Measurements from ENCODE around the gene TPSAB1.

The TPSAB1 gene

DNA sequence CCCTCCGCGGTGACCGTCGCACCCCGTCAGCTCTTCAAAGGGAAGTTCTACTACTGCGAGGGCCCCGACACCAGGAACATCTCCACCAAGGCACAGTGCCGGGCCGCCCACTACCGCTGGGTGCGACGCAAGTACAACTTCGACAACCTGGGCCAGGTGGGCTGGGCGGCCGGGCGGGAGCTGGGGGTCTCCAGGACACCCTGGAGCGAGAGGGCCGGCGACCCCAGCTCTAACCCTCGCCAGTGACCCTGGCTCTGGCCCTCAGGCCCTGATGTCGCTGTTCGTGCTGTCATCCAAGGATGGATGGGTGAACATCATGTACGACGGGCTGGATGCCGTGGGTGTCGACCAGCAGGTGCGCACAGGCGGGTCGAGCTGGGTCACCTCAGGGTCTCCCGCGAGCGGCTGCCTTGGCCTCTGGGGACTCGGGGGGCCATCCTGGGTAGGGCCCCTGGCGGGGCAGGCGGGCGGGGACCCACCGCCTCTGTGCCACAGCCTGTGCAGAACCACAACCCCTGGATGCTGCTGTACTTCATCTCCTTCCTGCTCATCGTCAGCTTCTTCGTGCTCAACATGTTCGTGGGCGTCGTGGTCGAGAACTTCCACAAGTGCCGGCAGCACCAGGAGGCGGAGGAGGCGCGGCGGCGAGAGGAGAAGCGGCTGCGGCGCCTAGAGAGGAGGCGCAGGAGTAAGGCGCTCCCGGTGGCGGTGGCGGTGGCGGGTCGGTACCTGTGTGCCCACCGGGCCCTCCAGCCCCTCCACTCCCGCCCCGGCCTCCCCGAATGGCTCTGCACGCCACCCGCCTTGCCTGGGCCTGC is 28.8 kb upstream of the TPSAB1 start:
- DNase-seq = no peak

DNA sequence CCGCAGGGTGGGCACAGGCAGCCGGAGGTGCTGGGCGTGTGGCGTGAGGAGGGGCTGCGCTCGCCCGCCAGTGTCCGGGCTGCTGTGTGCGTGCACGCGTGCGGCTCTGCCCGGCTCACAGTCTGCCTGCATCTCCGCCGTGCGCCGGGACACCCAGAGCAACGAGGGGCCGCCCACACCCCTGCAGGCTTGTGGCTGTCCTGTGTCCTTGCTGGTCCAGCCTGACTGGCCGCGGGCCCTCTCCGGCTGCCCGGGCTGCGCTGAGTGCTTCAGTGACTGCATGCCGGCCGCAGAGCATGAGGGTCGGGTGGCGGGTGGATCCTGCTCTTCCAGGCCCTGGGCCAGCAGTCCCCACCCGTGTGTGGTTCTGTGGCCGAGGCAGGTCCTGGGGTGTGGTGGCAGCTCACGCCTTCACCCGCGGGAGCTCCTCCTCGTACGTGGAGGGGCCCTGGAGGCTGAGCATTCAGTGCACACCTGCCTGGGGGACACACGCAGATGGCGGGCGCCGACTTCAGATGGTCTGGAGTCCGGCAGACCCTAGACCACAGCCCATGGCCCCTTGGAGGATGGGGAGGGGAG is 27.8 kb upstream of the TPSAB1 start:
- no peak for DNase-seq

DNA sequence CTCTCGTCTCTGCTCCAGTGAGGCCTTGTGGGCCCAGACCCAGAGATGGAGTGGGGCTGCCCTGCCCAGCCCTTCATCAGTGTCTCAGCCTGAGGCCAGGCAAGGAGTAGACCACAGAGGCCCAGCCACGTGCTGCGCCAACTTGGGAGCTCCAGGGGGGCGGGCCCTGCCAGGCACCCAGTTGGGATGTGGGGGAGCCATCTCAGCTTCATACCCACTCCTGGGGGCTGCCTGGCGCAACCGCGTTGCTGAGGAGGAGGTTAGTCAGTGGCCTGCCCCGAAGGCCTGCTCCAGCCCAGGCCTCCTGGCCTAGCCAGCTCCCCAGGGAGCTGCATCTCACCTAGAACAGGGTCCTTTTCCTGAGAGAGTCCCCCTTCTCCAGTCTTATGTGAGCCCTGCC is 27.3 kb upstream of the TPSAB1 start:
- no peak for DNase-seq

DNA sequence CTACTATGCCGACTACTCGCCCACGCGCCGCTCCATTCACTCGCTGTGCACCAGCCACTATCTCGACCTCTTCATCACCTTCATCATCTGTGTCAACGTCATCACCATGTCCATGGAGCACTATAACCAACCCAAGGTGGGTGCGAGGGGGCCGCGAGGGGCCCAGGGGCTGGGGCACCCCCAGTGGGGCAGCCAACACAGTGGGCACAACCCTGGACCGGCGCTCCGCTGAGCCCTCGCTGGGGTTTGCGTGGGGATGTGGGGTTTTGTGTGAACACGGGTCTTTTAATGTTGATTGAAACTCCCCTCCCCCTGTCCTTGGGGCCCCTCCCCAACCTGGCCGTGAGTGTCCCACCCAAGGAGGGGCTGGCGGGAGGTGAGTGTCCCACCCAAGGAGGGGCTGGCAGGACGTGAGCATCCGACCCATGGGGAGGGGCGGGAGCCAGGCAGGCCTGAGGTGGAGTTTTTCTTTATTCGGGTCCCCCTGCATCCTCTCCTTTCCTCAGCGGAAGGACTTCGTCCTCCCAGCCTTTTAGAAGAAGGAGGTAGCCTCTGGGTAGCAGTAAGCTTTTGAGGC is 26.6 kb upstream of the TPSAB1 start:
- DNase-seq = no peak

DNA sequence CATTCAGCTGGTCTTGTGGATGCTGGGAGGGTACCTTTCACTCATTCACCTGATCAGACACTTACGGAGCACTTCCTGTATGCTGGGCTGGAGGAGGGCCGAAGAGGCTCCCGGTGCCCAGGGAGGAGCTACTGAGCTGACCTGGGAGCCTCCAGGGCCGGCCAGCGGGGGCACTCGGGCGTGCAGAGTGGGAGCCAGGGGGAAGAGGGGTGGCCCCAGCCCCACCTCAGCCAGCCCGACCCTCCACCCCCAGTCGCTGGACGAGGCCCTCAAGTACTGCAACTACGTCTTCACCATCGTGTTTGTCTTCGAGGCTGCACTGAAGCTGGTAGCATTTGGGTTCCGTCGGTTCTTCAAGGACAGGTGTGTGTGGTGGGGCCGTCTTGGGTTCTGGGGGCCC is 25.8 kb upstream of the TPSAB1 start:
- DNase-seq = no peak

DNA sequence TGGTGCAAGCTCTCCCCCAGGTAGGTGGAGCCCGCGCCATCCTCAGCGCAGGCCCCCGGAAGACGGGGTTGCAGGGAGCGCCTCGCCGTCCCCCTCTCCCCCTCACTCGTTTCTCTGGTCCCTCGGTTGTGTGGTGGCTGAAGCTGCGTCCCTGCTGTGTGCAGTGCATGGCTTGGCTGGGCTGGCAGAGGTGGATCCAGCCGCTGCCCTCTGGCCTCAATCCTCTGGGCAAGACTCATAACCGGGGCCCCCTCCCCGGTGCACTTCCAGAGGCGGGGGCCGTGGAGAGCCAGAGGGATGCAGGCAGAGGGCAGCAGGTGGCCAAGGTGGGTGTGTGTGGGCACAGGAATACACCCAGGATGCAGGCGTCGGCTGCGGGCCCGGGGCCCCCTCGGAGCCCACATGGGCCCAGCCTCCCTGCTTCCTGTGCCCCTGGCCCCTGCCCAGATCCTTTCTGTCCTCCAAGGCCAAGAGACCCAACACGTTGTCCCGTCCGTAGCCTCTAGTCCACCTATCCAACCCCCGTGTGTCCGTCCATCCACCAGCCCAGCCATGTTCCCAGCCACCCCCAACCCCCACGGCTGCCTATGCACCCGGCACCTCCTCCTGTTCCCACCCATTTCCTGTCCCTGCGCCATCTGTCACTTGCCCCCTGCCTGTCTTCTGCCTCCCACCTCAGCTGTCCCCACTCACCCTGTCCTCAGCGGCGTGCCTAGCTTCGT is 24.8 kb upstream of the TPSAB1 start:
- no peak for DNase-seq

DNA sequence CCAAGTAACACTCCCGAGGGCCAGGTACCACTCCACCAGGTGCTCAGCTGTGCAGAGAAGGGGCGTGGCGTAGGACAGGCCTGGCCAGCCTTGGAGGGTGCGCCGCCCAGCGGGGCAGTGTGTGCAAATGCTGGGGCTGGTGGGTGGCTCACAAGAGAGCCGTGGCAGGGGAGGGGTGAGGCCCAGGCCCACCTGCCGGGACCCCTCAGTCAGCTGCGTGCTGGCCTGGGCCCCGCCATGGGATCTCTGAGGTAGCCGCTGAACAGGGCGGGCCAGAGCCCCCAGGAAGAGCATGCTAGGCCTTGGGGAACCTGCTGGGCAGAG is 24.2 kb upstream of the TPSAB1 start:
- no peak for DNase-seq

DNA sequence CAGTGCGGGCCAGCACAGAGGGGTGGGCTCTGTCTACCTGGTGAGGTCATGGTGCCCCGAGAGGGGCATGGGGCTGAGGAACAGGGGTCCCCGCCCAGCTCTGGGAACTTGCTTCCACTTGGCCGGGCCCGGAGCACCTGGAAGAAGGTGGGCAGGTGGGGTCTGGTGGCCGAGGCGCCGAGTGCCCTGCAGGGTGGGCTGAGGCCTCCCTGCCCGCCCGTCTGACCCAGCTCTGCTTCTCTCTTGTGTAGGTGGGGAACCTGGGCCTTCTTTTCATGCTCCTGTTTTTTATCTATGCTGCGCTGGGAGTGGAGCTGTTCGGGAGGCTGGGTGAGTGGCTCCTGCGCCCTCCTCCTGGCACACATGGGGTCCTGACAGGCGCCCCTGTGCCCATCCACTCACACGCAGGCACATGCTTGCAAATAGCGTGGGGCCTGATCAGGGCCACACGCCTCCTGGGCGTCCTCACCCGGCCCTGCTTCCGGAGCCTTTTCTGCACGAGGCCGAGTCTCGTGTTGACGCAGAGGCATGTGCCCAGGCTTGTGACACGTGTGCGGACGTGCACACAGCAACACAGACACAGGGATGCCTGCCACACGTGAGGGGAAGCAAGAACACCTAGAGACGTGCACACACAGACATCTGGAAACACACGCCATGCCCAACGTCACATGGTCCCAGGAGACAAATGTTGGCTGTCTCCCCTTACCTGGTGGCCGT is 23.7 kb upstream of the TPSAB1 start:
- DNase-seq = no peak

DNA sequence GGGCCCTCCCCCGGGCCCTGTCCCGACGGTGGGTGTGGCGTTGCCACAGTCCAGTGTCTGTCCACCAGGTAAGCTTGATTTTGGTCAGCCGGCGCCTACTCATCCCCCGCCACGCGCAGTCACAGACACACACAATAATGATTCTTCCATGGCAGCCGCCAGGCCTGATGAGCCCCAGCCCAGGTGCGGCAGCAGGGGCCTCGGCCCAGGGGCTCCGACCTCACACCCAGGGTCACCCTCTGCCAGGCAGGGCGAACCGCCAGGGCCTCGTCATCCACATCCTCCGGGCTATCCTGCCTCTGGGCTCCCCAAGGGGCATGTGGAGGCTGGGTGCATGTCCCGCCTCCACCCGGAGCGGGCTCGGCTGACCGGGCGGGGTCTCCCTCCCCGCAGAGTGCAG is 23.0 kb upstream of the TPSAB1 start:
- no peak for DNase-seq

DNA sequence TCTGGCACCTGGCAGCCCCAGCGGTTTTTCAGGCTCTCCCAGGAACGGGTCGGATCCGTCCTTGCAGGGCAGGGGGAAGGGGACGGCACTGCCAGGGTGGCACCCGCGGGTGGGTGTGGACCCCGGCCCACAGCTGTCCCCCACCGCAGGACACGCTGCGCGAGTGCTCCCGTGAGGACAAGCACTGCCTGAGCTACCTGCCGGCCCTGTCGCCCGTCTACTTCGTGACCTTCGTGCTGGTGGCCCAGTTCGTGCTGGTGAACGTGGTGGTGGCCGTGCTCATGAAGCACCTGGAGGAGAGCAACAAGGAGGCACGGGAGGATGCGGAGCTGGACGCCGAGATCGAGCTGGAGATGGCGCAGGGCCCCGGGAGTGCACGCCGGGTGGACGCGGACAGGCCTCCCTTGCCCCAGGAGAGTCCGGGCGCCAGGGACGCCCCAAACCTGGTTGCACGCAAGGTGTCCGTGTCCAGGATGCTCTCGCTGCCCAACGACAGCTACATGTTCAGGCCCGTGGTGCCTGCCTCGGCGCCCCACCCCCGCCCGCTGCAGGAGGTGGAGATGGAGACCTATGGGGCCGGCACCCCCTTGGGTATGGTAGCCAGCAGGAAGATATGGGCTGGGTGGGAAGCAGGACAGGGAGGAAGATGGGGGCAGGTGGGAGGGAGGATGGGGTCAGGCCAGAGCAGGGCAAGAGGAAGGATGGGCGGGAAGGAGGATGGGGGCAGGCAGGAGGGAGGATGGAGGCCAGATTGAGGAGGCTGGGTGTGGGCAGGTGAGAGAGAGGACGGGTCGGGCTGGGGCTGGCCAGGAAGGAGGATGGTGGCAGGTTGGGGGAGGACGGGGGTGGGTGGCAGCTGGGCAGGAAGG is 22.2 kb upstream of the TPSAB1 start:
- DNase-seq = no peak

DNA sequence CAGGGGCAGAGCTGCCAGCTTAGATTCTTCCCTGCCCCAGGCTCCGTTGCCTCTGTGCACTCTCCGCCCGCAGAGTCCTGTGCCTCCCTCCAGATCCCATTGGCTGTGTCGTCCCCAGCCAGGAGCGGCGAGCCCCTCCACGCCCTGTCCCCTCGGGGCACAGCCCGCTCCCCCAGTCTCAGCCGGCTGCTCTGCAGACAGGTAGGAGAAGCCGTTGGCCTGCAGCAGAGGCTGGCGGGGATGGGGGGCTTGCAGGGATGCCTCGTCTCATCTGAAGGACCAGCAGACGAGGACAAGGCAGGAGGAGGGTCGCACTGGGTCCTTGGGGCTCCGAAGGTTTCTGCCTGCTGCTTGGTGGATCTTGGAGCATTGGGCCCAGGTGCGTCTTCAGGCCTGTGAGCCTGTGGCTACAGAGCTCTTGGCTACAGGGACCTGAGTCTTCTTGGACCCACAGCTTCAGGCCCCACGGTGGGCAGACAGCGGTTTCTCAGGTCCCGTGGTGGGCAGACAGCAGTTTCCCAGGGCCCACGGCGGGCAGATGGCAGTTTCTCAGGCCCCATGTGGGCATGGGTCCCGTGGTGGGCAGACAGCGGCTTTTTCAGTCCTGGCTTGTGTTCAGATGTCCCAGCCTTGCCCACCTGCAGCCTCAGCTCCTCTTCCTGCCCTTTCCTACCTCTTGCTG is 21.4 kb upstream of the TPSAB1 start:
- no peak for DNase-seq

DNA sequence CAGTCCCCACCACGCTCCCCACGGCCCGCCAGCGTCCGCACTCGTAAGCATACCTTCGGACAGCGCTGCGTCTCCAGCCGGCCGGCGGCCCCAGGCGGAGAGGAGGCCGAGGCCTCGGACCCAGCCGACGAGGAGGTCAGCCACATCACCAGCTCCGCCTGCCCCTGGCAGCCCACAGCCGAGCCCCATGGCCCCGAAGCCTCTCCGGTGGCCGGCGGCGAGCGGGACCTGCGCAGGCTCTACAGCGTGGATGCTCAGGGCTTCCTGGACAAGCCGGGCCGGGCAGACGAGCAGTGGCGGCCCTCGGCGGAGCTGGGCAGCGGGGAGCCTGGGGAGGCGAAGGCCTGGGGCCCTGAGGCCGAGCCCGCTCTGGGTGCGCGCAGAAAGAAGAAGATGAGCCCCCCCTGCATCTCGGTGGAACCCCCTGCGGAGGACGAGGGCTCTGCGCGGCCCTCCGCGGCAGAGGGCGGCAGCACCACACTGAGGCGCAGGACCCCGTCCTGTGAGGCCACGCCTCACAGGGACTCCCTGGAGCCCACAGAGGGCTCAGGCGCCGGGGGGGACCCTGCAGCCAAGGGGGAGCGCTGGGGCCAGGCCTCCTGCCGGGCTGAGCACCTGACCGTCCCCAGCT is 20.3 kb upstream of the TPSAB1 start:
- no peak for DNase-seq

DNA sequence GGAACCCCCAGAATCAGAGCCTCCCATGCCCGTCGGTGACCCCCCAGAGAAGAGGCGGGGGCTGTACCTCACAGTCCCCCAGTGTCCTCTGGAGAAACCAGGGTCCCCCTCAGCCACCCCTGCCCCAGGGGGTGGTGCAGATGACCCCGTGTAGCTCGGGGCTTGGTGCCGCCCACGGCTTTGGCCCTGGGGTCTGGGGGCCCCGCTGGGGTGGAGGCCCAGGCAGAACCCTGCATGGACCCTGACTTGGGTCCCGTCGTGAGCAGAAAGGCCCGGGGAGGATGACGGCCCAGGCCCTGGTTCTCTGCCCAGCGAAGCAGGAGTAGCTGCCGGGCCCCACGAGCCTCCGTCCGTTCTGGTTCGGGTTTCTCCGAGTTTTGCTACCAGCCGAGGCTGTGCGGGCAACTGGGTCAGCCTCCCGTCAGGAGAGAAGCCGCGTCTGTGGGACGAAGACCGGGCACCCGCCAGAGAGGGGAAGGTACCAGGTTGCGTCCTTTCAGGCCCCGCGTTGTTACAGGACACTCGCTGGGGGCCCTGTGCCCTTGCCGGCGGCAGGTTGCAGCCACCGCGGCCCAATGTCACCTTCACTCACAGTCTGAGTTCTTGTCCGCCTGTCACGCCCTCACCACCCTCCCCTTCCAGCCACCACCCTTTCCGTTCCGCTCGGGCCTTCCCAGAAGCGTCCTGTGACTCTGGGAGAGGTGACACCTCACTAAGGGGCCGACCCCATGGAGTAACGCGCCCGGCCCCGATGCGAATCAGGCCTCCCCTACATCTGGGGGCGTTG is 19.5 kb upstream of the TPSAB1 start:
- no peak for DNase-seq

DNA sequence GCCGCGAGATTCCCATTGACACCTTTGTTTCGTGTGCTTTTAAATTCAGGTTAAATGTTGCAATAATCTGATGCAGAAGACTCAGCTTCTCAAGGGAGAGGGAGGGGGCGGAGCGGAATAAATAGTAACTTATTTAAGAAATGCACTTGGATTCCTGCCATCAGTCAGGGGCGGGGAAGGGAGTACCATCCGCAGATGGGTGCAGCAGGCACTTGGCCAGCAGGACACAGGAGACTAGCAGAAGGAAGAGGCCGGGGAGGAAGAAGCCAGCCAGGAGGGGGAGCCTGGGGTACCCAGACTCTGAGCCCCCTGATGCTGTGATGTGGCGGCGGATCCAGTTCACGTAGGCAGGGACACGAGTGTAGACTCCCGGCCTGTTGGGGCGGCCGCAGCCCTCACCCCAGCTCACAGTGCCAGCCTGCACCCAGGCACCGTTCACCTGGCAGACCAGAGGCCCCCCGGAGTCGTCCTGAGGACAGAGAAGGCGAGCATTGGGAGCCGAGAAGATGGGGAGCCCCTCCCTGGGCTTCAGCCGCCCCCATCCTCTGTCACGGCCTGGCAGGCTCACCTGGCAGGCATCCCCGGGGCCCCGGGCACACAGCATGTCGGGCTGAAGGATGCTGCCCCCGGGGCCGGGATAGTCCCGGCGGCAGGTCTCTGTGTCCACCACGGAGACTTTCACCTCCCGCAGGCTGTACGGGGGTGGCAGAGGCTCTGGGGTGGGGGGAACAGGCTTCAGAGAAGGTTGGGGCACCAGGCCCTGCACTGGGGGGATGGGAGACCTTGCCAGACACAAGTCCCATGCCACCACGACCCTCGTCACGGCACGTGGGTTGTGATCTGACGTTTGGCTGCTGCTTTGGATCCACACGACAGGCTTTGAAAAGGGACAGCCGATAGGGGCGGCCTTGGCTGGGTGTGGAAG is 18.6 kb upstream of the TPSAB1 start:
- DNase-seq = no peak

DNA sequence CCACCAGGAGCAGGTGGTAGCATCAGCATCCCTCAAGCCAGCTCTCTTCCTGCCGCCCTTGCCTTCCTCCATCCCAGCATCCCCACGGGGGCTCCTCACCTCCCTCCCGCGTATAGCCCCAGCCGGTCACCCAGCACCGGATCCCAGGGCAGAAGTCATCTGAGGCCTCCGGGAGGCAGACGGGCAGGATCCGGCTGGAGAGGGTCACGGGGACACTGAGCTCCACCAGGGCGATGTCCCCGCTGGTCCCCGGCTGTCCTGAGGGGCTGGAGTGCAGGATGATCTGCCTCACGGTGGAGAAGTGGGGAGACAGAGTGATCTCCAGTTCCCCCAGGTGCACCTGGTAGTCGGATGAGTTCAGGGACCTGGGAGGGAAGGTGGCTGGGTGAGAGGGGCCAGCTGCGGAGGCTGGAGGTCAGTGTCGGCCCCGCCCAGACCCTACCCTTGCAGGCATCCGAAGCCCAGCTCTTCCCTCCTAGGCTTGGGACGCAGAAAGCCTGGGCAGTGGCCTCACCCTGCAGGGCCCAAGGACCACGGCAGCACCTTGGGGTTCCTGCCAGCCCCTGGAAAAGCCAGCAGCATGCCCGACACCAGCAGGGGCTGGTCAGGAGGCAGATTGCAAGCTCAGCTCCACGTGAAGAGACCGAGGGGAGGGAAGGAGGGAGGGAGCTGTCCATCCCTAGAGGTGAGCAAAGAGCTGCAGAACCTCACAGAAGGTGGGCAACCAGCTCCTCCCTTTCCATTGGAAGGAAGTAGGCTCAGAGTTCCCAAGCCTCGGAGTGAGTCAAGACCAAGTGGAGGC is 17.8 kb upstream of the TPSAB1 start:
- no peak for DNase-seq

DNA sequence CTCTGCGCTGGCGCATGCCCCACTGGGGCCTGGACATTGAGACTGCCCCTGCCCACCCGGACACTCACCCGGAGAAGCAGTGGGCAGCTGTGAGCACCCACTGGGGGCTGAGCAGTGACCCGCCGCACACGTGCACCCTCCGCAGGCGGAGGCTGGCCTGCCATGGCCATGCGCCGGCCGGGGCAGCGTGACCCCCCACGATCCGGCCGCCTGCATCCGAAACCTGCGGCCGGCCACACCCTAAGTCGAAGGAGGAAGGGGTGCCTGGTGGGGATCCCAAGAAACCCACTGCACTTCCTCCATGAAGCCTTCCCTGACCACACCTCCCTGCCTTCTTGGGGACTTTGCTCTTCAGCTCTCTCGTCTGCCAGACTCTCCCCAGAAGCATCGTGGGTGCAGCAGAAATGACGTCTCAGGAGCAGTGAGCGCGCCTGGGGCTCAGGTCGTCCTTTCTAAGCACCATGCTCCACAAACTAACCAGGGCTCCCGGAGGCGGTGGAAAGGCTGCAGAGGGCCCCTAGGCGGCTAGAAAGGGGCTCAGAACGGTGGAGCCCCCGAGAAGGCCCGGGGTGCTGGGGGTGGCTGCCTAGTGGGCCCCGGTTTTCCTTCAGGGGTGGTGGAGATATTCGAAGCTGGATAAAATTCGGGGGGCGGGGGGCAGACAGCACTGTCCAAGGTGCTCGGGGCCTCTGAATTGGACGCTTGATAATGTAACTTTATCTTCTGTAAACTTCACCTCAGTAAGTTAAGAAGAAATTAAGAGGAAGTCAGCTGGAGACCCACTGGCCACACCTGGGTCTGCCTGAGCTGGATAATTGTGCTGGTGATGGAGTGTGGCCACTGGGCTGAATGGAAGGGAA is 16.9 kb upstream of the TPSAB1 start:
- no peak for DNase-seq

DNA sequence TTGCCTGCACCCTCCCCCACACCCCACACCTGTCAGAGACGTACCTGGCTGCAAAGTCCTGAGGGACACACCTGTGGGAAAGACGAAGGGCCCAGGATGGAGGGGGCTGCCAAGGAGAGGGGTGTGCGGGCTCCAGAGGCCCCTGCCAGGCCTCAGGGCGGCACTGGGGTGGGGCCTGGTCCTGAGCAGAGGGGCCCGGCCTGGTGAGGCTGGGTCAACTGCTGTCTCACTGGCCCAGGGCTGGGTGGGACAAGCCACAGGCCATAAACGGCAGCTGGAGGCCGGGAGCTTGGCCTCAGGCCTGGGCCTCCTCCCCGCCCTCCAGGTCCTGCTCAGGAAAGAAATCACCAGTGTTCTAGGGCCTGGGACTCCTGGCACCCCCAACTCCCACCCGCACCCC is 15.9 kb upstream of the TPSAB1 start:
- no peak for DNase-seq

Measured in activated gamma-delta T cell treated with Interleukin-2 at 50 U/mL for 16 hours (primary cell).